D341Med (cell line): Measurements from ENCODE around the gene BEAN1.

Experiments
- DNase-seq: peaks from one replicate; pipeline ENCODE4 v3.0.0; 2012; ENCODE audit warnings: low spot score

BEAN1 gene

GRCh38 chr16:66395806-66396555 is 31.1 kb upstream of the BEAN1 start:
- no peak for DNase-seq

- DNase-seq = no peak
These were observed 29.2 kb upstream of the BEAN1 start for GRCh38 chr16:66397736-66398433.

GRCh38 chr16:66399031-66399430 is 28.1 kb upstream of the BEAN1 start:
- no peak for DNase-seq

GRCh38 chr16:66399930-66400329 is 27.2 kb upstream of the BEAN1 start:
- DNase-seq = no peak

- no peak for DNase-seq
These were observed 26.4 kb upstream of the BEAN1 start for GRCh38 chr16:66400503-66401380.

- DNase-seq = no peak
These were observed 25.5 kb upstream of the BEAN1 start for GRCh38 chr16:66401610-66402009.

- DNase-seq = no peak
These were observed 24.9 kb upstream of the BEAN1 start for GRCh38 chr16:66402166-66402565.

- no peak for DNase-seq
These were observed 24.4 kb upstream of the BEAN1 start for GRCh38 chr16:66402591-66403230.

- no peak for DNase-seq
These were observed 23.5 kb upstream of the BEAN1 start for GRCh38 chr16:66403531-66404145.

GRCh38 chr16:66405057-66405783 is 21.9 kb upstream of the BEAN1 start:
- DNase-seq = no peak

GRCh38 chr16:66406534-66407221 is 20.4 kb upstream of the BEAN1 start:
- peak; percentile 91 for DNase-seq

GRCh38 chr16:66408163-66409048 is 18.7 kb upstream of the BEAN1 start:
- DNase-seq = no peak

GRCh38 chr16:66409156-66409555 is 17.9 kb upstream of the BEAN1 start:
- DNase-seq = no peak

GRCh38 chr16:66412182-66412581 is 14.9 kb upstream of the BEAN1 start:
- DNase-seq = no peak

GRCh38 chr16:66414891-66415290 is 12.2 kb upstream of the BEAN1 start:
- no peak for DNase-seq

- no peak for DNase-seq
These were observed 11.0 kb upstream of the BEAN1 start for GRCh38 chr16:66416136-66416535.

GRCh38 chr16:66416939-66417700 is 10.0 kb upstream of the BEAN1 start:
- DNase-seq = no peak

- no peak for DNase-seq
These were observed 8.7 kb upstream of the BEAN1 start for GRCh38 chr16:66418165-66418962.
